HCT116 (cell line): Measurements from ENCODE around the gene F11R.
A peak's percentile ranks its signal among the peaks of the same experiment; 100 is the strongest.

Experiments
- CTCF ChIP-seq, 3 experiments: fragments of 200-600 bp in 1 of 3; sonication (generic) in 1 of 3; IDR thresholded peaks in 2 of 3; conservative IDR thresholded peaks in 1 of 3; 2 replicates each; pipeline ENCODE4 v1.5.1; 2012 to 2017; ENCODE audit warnings: low read depth in 2 of 3, low read length in 2 of 3, antibody characterized with exemption in 1 of 3, borderline replicate concordance in 1 of 3, control low read depth in 1 of 3, mild to moderate bottlenecking in 1 of 3, mixed read lengths in 1 of 3, mixed run types in 1 of 3, moderate library complexity in 1 of 3; ENCODE audit not compliant: insufficient read depth in 1 of 3
- EGR1 ChIP-seq: IDR thresholded peaks from 2 replicates; pipeline ENCODE4 v1.6.1; 2012; ENCODE audit warnings: low read depth
- ELF1 ChIP-seq: IDR thresholded peaks from 2 replicates; pipeline ENCODE4 v1.6.1; 2012; ENCODE audit warnings: low read depth, borderline replicate concordance
- EZH2 ChIP-seq: fragments of 200-600 bp; sonication (generic); IDR thresholded peaks from 2 replicates; pipeline ENCODE4 v1.6.1; 2017; ENCODE audit warnings: antibody characterized with exemption, mixed run types
- POLR2A ChIP-seq: IDR thresholded peaks from 2 replicates; pipeline ENCODE4 v1.7.0; 2011; ENCODE audit warnings: borderline replicate concordance; ENCODE audit not compliant: insufficient read depth, insufficient read length; ENCODE audit errors: extremely low read depth
- POLR2AphosphoS5 ChIP-seq: IDR thresholded peaks from 2 replicates; pipeline ENCODE4 v1.6.1; 2011; ENCODE audit warnings: mild to moderate bottlenecking, low read depth, low read length, moderate library complexity
- RAD21 ChIP-seq: IDR thresholded peaks from 2 replicates; pipeline ENCODE4 v1.6.1; 2012; ENCODE audit warnings: low read depth, mild to moderate bottlenecking
- SIN3A ChIP-seq: IDR thresholded peaks from 2 replicates; pipeline ENCODE4 v1.6.1; 2012; ENCODE audit warnings: low read depth
- TCF7L2 ChIP-seq: IDR thresholded peaks from 2 replicates; pipeline ENCODE4 v1.7.0; 2011; ENCODE audit warnings: borderline replicate concordance, inconsistent platforms; ENCODE audit not compliant: insufficient read depth, insufficient read length; ENCODE audit errors: extremely low read depth
- YY1 ChIP-seq: IDR thresholded peaks from 2 replicates; pipeline ENCODE4 v1.6.1; 2011; ENCODE audit warnings: low read length, low read depth, moderate library complexity, mild to moderate bottlenecking; ENCODE audit not compliant: insufficient replicate concordance; ENCODE audit errors: extremely low read depth
- ZNF274 ChIP-seq: fragments of 200-500 bp; sonication (Bioruptor generic); IDR thresholded peaks from 2 replicates; pipeline ENCODE4 v1.6.1; 2014; ENCODE audit warnings: mild to moderate bottlenecking, low read depth, low read length, inconsistent platforms
- TF ChIP-seq, protein P1 (sequence below): IDR thresholded peaks from 2 replicates; pipeline ENCODE4 v1.6.1; 2012; ENCODE audit warnings: low read depth

- TF ChIP-seq POLR2AphosphoS5 (peak; percentile 81; the same call in 1 of the 2 replicates), CTCF (IDR thresholded peaks at IDR 0.05 in 2 of 3, conservative IDR thresholded peaks at IDR 0.05 in 1 of 3; ENCODE audit: borderline replicate concordance in 1 of 3, insufficient read depth in 1 of 3, low read depth in 2 of 3, low read length in 2 of 3) (peak in 2 of 3 experiments; percentile 23 to 34; a peak in 4 of 6 replicates), ELF1 (no peak), SIN3A (no peak), POLR2A (no peak), RAD21 (no peak), EZH2 (no peak), ZNF274 (no peak), YY1 (no peak), TCF7L2 (no peak), EGR1 (no peak)
- TF ChIP-seq, protein P1, sequence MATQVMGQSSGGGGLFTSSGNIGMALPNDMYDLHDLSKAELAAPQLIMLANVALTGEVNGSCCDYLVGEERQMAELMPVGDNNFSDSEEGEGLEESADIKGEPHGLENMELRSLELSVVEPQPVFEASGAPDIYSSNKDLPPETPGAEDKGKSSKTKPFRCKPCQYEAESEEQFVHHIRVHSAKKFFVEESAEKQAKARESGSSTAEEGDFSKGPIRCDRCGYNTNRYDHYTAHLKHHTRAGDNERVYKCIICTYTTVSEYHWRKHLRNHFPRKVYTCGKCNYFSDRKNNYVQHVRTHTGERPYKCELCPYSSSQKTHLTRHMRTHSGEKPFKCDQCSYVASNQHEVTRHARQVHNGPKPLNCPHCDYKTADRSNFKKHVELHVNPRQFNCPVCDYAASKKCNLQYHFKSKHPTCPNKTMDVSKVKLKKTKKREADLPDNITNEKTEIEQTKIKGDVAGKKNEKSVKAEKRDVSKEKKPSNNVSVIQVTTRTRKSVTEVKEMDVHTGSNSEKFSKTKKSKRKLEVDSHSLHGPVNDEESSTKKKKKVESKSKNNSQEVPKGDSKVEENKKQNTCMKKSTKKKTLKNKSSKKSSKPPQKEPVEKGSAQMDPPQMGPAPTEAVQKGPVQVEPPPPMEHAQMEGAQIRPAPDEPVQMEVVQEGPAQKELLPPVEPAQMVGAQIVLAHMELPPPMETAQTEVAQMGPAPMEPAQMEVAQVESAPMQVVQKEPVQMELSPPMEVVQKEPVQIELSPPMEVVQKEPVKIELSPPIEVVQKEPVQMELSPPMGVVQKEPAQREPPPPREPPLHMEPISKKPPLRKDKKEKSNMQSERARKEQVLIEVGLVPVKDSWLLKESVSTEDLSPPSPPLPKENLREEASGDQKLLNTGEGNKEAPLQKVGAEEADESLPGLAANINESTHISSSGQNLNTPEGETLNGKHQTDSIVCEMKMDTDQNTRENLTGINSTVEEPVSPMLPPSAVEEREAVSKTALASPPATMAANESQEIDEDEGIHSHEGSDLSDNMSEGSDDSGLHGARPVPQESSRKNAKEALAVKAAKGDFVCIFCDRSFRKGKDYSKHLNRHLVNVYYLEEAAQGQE = no peak
Measured at GRCh38 chr1:161020509-161021164, at the start of gene F11R.
